Pulmonary artery endothelial cell (primary cell): Measurements from ENCODE around the gene TOMM22. TPM values are rescaled to one million over a fixed set of nuclear protein-coding genes. Genes with fewer than 3 reads are reported as not detected.

Source experiments
- DNase-seq: peaks from one replicate; pipeline ENCODE4 v3.0.0-alpha.2; 2011; ENCODE audit warnings: low read depth, low spot score
- total RNA-seq: library from RNA; depleted of rRNA; stranded (reverse); fragments of >200 nt; gene quantifications from 2 replicates; pipeline ENCODE4 v1.2.3, GENCODE V29; 2014

The TOMM22 gene
- total RNA-seq, 1 donor from 2014 or later, result 102 TPM

- DNase-seq, result peak; percentile 78
Observed at GRCh38 chr22:38696606-38697424, 15.1 kb downstream of the TOMM22 start.

- DNase-seq, result no peak
Observed at GRCh38 chr22:38697425-38698089, 15.8 kb downstream of the TOMM22 start.

GRCh38 chr22:38698407-38699094, 16.8 kb downstream of the TOMM22 start:
- DNase-seq, result no peak

GRCh38 chr22:38699143-38699542, 17.4 kb downstream of the TOMM22 start:
- DNase-seq, result no peak

GRCh38 chr22:38699784-38700183, 18.0 kb downstream of the TOMM22 start:
- DNase-seq, result no peak

GRCh38 chr22:38700270-38700788, 18.6 kb downstream of the TOMM22 start:
- DNase-seq, result no peak

- DNase-seq, result peak; percentile 67
Observed at GRCh38 chr22:38700789-38701628, 19.3 kb downstream of the TOMM22 start, which contains the start of gene JOSD1. Gene JOSD1 (minus strand): TSS chr22:38700943. CDS start chr22:38699987, 956 bp downstream.

- no peak for DNase-seq
Observed at GRCh38 chr22:38704654-38705234, 23.0 kb downstream of the TOMM22 start.

- DNase-seq, result peak; percentile 100
Observed at GRCh38 chr22:38705235-38706100, 23.7 kb downstream of the TOMM22 start, which contains the start of gene GTPBP1. Gene GTPBP1 (plus strand): TSS chr22:38705944. CDS start chr22:38705956, 12 bp downstream.

- DNase-seq, result no peak
Observed at GRCh38 chr22:38706101-38706900, 24.5 kb downstream of the TOMM22 start.

GRCh38 chr22:38706901-38707195, 25.1 kb downstream of the TOMM22 start:
- DNase-seq, result no peak

GRCh38 chr22:38707346-38707745, 25.6 kb downstream of the TOMM22 start:
- no peak for DNase-seq

- no peak for DNase-seq
Observed at GRCh38 chr22:38707984-38708383, 26.2 kb downstream of the TOMM22 start.

- DNase-seq, result no peak
Observed at GRCh38 chr22:38709306-38709705, 27.5 kb downstream of the TOMM22 start.

- DNase-seq, result no peak
Observed at GRCh38 chr22:38710351-38710750, 28.6 kb downstream of the TOMM22 start.

- DNase-seq, result no peak
Observed at GRCh38 chr22:38710866-38711265, 29.1 kb downstream of the TOMM22 start.

GRCh38 chr22:38712486-38713207, 30.9 kb downstream of the TOMM22 start:
- no peak for DNase-seq

- no peak for DNase-seq
Observed at GRCh38 chr22:38713921-38714320, 32.2 kb downstream of the TOMM22 start.
